ENCODE data around the gene DNASE1L2. TPM values are rescaled to one million over a fixed set of nuclear protein-coding genes. Genes with fewer than 3 reads are reported as not detected.

Gene DNASE1L2
- total RNA-seq, 2 experiments from 2014 or later: 6.6 to 9.8 TPM

GRCh38 chr16:2214719-2214968 lies 21.6 kb upstream of the DNASE1L2 start, which contains the start of gene PGP:
Gene PGP, minus strand, starts transcription at chr16:2214840. Its CDS starts 63 bp downstream, at chr16:2214777.
- Histone ChIP-seq H3K4me2 (ENCODE audit: low read length) (peak within 1 kb of the TSS; percentile 80), H2AFZ (ENCODE audit: low read length) (peak within 1 kb of the TSS; percentile 45; the same call in 1 of the 2 replicates), H3K36me3 (ENCODE audit: insufficient read depth, low read length) (peaks cover 20% of the 10 kb centered on the region; the same call in 1 of the 2 replicates), H3K9me2 (ENCODE audit: insufficient read depth, low read length) (no peaks in the 10 kb centered on the region), H4K20me1 (ENCODE audit: insufficient read depth, low read length) (peaks cover 13% of the 10 kb centered on the region; the same call in 1 of the 2 replicates), H3K9me3 (ENCODE audit: low read length) (no peaks in the 10 kb centered on the region), H3K27ac (ENCODE audit: low read depth, low read length, poor library complexity, severe bottlenecking) (peak within 1 kb of the TSS; percentile 75), H3K79me2 (ENCODE audit: insufficient read depth, low read depth, low read length) (peaks cover 26% of the 10 kb centered on the region; the same call in 1 of the 2 replicates), H3K4me3 (ENCODE audit: low read depth, low read length, poor library complexity, severe bottlenecking) (peak within 1 kb of the TSS; percentile 98), H3K4me1 (ENCODE audit: insufficient read depth, low read length, poor library complexity, severe bottlenecking) (peaks cover 26% of the 10 kb centered on the region)
- TF ChIP-seq EZH2phosphoT487 (IDR thresholded peaks at IDR 0.05; ENCODE audit: borderline replicate concordance, low read depth, low read length) (no peak), CTCF (conservative IDR thresholded peaks at IDR 0.05; ENCODE audit: low read length) (no peak)
- intact Hi-C loops (cut with micrococcal nuclease; ENCODE audit: unreplicated experiment): no loop called here
- ChIA-PET CTCF (ENCODE audit: unreplicated experiment) (interaction anchor here (0.5 to 0.6 kb wide), 2 partner anchors 10 to 1803 kb away, joined by 3 read pairs; no protein-coding TSS in a partner anchor), POLR2A (interaction anchor here (0.6 to 1.4 kb wide), 4 partner anchors 8 to 199 kb away, joined by 3 to 10 read pairs (median 4); partner anchors contain the start of gene TRAF7)
- no peak for DNase-seq (ENCODE audit: low spot score)
- BruUV-seq (replicated peaks): no TSS peak

- Histone ChIP-seq H3K4me2 (ENCODE audit: low read length) (peak overlapping the region; percentile 66), H2AFZ (ENCODE audit: low read length) (no peak overlapping the region), H3K79me2 (ENCODE audit: insufficient read depth, low read depth, low read length) (peaks cover 26% of the 10 kb centered on the region; the same call in 1 of the 2 replicates), H3K9me2 (ENCODE audit: insufficient read depth, low read length) (no peaks in the 10 kb centered on the region), H3K4me3 (ENCODE audit: low read depth, low read length, poor library complexity, severe bottlenecking) (peak overlapping the region; percentile 97), H4K20me1 (ENCODE audit: insufficient read depth, low read length) (peaks cover 13% of the 10 kb centered on the region; the same call in 1 of the 2 replicates), H3K9me3 (ENCODE audit: low read length) (no peaks in the 10 kb centered on the region), H3K4me1 (ENCODE audit: insufficient read depth, low read length, poor library complexity, severe bottlenecking) (peaks cover 26% of the 10 kb centered on the region), H3K27ac (ENCODE audit: low read depth, low read length, poor library complexity, severe bottlenecking) (peak overlapping the region; percentile 75), H3K36me3 (ENCODE audit: insufficient read depth, low read length) (peaks cover 16% of the 10 kb centered on the region; the same call in 1 of the 2 replicates)
- POLR2A ChIA-PET: interaction anchor here (0.6 kb wide), 1 partner anchor 146 kb away, joined by 3 read pairs; no protein-coding TSS in a partner anchor
- CTCF ChIA-PET (ENCODE audit: unreplicated experiment): no interaction called here
- intact Hi-C loops (cut with micrococcal nuclease; ENCODE audit: unreplicated experiment): no loop called here
- DNase-seq (ENCODE audit: low spot score): no peak
- TF ChIP-seq EZH2phosphoT487 (IDR thresholded peaks at IDR 0.05; ENCODE audit: borderline replicate concordance, low read depth, low read length): no peak
- BruUV-seq (replicated peaks): no TSS peak
Observed at GRCh38 chr16:2216330-2216729, 19.9 kb upstream of the DNASE1L2 start.

- H3K9me2 ChIP-seq (ENCODE audit: insufficient read depth, low read length): no peaks in the 10 kb centered on the region
- no TSS peak for BruUV-seq (replicated peaks)
- H3K27ac ChIP-seq (ENCODE audit: low read depth, low read length, poor library complexity, severe bottlenecking): peak within 1 kb of the TSS; percentile 65
- H3K4me3 ChIP-seq (ENCODE audit: low read depth, low read length, poor library complexity, severe bottlenecking): peak within 1 kb of the TSS; percentile 94
- H3K4me1 ChIP-seq (ENCODE audit: insufficient read depth, low read length, poor library complexity, severe bottlenecking): peaks cover 10% of the 10 kb centered on the region
- peaks cover 32% of the 10 kb centered on the region for H3K79me2 ChIP-seq (ENCODE audit: insufficient read depth, low read depth, low read length)
- CTCF ChIA-PET (ENCODE audit: unreplicated experiment): no interaction called here
- DNase-seq (ENCODE audit: low spot score): peak; percentile 99
- POLR2A ChIA-PET: no interaction called here
- intact Hi-C loops (cut with micrococcal nuclease; ENCODE audit: unreplicated experiment): loop anchor here (1.0 to 5.0 kb wide), 4 partner anchors 8 to 71 kb away; partner anchors contain the start of genes ECI1 and MLST8
- no peaks in the 10 kb centered on the region for H3K9me3 ChIP-seq (ENCODE audit: low read length)
- TF ChIP-seq CTCF (conservative IDR thresholded peaks at IDR 0.05; ENCODE audit: low read length): no peak
- peaks cover 16% of the 10 kb centered on the region for H3K36me3 ChIP-seq (ENCODE audit: insufficient read depth, low read length)
- H3K4me2 ChIP-seq (ENCODE audit: low read length): peak within 1 kb of the TSS; percentile 84
- H4K20me1 ChIP-seq (ENCODE audit: insufficient read depth, low read length): 0 out of 2 replicates have a peak, but pooled peaks cover 3% of the 10 kb centered on the region
- H2AFZ ChIP-seq (ENCODE audit: low read length): peak within 1 kb of the TSS; percentile 58; the same call in 1 of the 2 replicates
Observed at GRCh38 chr16:2223221-2223941, 12.9 kb upstream of the DNASE1L2 start, which contains the start of gene E4F1. Gene E4F1, plus strand, starts transcription at chr16:2223591. Its CDS starts 23 bp downstream, at chr16:2223614.

Data from OCI-LY7 (cell line).